HG03064 (cell line): Measurements from ENCODE around the gene ROPN1B.

Experiments
- ATAC-seq: cut with Tn5 transposase; IDR thresholded peaks from one replicate; pipeline ENCODE4 v1.9.1; 2021; ENCODE audit warnings: low read depth; ENCODE audit not compliant: unreplicated experiment

ROPN1B gene

GRCh38 chr3:126026277-126026751 lies 57.3 kb downstream of the ROPN1B start:
- no peak for ATAC-seq

DNA sequence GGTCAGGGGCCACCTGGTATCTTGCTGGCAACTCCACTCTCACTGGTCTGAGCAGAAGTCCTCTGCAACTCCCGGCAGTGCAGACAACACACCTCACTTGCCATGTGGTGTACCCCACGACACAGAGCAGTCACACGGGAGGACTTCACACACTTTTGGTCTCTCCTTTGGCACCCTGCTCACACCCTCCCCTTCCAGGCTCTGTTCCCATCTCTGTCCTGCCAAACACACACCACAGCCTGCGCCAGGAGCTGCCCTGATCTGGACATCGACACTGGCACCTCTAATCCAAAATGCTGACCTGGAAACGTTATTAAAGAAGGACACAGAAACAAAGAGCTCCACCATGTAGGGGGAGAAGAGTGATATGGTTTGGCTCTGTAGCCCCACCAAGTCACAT lies 57.8 kb downstream of the ROPN1B start:
- ATAC-seq: no peak

DNA sequence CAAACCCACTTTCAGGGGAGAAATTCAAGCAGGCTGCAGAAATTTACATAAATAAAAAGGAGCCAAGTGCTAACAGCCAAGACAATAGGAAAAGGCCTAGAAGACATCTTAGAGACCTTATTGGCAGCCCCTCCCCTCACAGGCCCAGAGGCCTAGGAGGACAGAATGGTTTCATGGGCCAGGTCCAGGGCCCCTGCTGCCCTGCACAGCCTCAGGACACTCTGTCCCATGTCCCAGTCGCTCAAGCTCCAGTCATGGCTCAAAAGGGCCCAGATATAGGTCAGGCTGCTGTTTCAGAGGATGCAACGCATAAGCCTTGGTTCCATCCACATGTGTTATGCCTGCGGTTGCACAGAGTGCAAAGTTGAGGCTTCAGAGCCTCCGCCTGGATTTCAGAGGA lies 59.1 kb downstream of the ROPN1B start:
- ATAC-seq: no peak

DNA sequence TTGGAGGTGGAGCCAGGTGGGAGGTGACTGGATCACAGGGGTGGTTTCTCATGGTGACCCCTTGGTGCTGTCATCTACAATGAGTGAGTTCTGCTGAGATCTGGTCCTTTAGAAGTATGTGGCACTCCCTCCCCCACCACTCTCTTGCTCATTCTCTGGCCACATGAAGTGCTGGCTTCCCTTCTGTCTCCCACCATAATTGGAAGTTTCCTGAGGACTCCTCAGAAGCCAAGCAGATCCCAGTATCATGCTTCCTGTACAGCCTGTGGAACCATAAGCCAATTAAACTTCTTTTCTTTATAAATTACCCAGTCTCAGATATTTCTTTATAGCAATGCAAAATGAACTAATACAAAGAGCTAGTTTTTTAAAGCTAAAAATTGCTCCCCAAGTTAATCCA lies 60.3 kb downstream of the ROPN1B start:
- no peak for ATAC-seq

GRCh38 chr3:126030455-126030854 lies 61.5 kb downstream of the ROPN1B start:
- no peak for ATAC-seq

- ATAC-seq: no peak
Observed at GRCh38 chr3:126031981-126032471, 63.0 kb downstream of the ROPN1B start.
